Globus pallidus (tissue), 1 donor: Measurements from ENCODE around the gene JPH2.

Experiments
- DNase-seq: peaks from one replicate; pipeline ENCODE4 v3.0.0-alpha.2; 2015; ENCODE audit warnings: low spot score

JPH2 gene

GRCh38 chr20:44075191-44075949, 111.6 kb downstream of the JPH2 start:
- DNase-seq, result no peak

GRCh38 chr20:44074252-44075151, 112.5 kb downstream of the JPH2 start:
- no peak for DNase-seq

- no peak for DNase-seq
Measured at GRCh38 chr20:44073675-44074071, 113.3 kb downstream of the JPH2 start.

GRCh38 chr20:44073011-44073674, 113.8 kb downstream of the JPH2 start:
- no peak for DNase-seq

GRCh38 chr20:44072384-44072783, 114.6 kb downstream of the JPH2 start:
- no peak for DNase-seq

GRCh38 chr20:44071526-44072111, 115.4 kb downstream of the JPH2 start:
- DNase-seq, result no peak

DNA sequence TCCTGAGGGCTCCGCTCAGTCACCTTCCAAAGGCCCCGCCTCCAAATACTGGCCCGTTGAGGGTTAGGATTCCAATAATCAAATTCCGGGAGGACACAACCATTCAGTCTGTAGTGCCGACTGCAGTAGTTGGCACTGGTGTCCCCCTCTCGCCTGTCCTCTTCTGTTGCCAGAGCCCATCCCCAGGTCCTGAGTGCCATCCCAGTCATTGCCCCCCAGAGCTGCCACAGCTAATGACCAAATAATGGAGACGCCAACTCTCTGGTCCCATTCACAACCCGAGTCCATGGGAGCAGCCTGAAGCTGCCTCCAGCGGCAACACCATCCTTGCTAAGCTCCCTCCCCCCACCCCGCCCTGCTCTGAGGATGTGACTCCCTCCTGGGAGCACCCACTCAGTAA, 115.9 kb downstream of the JPH2 start:
- no peak for DNase-seq

- DNase-seq, result peak; percentile 60
Measured at GRCh38 chr20:44070139-44070900, 116.7 kb downstream of the JPH2 start.

GRCh38 chr20:44069203-44070011, 117.6 kb downstream of the JPH2 start:
- no peak for DNase-seq

GRCh38 chr20:44068316-44069201, 118.4 kb downstream of the JPH2 start:
- no peak for DNase-seq

- DNase-seq, result no peak
Measured at GRCh38 chr20:44067650-44068081, 119.3 kb downstream of the JPH2 start.

DNA sequence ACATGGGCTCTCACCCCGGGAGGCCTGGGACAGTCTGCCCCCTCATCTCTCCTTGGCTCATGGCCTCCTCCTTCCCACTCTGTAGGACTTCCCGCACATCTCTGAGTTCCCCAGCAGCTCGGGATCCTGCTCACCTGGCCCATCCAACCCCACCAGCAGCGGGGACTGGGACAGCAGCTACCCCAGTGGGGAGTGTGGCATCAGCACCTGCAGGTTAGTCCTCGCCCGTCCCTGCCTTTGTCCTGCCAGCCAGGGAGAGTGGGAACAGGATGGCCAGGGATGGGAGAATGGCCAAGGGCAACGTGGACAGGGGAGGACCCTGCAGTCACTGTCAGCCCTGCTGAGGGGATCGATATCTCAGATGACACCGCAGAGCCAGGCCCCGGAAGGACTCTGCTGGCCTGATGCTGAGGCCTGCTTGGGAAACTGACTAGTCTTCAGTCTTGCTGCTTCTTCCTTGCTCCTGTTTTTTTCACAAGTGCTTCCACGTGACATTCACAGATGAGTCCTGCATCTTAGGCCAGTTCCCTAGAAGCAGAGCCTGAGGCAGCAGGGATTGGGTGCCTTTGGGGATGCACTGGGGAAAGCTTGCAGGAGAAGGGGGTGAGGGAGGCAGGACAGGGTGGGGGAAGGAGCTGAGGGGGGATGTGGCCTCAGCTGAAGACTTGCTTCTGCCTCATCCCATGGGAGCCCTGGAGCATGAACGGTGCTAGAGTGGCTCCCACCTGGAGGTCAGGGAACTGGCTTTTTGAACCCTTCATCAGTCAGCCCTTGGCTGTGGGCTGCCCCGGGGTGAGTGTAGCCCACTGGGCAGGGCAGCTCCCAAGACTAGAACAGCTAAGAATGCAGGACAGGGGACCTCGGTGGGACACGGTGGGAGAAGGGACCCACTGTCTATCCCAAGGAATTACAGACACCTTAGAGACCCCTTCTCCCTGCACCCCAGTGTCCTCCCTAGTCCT, 120.1 kb downstream of the JPH2 start:
- DNase-seq, result no peak

- no peak for DNase-seq
Measured at GRCh38 chr20:44065401-44066340, 121.3 kb downstream of the JPH2 start.

- no peak for DNase-seq
Measured at GRCh38 chr20:44064501-44065400, 122.2 kb downstream of the JPH2 start.
